ENCODE data around the gene GLIPR2.

GLIPR2 gene

DNA sequence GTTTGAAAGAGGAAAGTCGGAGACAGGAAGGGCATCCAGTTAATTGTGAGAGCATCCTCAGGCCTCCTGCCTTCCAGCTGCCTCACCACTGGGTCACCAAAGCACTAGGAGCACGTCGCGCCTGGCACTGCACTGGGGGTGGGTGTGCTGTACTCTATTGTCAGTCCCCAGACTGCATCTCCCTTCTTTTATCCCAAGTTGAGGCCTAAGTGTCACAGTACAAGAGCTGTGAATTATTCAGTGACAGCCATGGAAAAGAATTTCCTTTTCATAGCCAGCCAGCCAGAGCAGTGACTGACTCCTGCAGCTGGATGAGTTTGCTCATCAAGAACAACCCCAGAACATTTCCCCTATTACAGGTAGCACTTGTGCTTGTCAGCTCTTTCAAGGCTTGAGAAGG lies 70.5 kb downstream of the GLIPR2 start:
- DNase-seq: no peak

DNA sequence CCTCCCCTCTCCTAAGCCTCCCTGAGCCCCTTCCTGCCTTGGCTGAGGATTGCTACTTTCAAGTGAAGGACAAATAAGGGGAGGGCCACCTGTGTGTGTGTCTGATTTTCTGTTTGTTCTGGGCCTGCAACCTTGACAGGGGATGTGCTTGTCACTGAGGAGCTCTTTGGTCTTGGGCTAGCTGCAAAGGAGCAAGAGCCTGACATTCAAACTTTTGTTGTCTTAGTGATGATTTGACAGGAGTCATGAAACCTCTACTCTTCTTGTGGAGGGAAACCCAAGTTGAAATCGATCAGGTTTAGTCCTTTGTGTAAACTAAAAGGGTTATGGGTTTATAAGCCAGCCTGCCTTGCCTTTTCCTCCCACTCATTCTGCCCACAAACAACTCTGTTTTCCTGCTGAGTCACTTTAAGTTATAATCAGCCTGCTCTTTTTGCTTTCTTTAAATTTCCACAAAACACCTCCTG lies 71.0 kb downstream of the GLIPR2 start:
- no peak for DNase-seq

DNA sequence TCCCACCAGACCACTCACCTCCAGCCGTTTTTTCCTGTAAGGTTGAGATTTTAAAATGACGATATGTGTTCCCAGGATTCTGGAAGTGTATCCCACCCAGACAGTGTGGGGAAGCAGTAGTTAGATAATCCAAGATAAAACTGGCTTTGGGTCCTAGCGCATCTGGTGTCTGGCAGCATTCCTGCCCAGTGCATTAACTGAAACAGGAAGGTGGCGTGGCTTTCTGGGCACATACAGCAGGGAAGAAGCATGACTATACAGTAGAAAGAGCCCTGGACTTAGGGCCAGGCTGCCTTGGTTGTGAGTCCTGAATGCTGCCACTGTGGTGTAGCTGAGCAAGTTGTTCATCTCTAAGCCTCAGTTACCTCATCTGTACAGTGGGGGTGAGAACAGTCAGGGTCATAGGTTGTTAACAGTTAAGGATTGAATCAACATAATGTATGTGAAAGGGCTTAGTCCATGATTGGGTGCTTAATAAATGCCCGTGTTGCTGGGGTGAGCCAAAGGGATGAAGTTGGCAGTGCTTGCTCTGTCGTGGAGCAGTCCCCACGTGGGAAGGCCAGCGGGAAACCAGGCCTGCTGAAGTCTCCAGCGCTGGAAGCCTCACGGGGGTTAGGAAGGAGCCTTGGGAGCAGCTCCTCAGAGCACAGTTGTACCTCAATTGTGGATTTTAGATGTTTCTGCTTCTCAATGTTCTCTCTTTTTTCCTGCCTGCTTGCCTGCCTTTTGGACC lies 72.2 kb downstream of the GLIPR2 start:
- no peak for DNase-seq

DNA sequence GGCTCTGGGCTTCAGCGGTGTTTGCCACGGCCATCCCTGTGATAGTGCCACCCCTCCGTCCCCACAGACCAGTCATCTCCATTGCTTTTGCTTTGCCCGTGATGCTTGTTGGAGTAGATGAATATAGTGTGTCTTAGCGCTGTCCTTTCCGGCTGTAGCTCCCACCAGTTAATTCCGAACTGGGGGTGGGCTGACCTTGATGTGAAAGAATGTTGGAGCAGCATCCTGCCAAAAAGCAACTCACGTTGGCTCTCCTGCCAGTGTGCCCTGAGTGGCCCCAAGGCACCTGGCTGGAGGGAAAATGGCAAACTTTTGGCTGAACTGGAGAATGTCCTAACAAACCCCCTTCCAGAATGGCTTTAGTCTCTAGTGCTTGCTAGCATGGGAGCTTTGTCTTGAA lies 74.2 kb downstream of the GLIPR2 start:
- DNase-seq: no peak

DNA sequence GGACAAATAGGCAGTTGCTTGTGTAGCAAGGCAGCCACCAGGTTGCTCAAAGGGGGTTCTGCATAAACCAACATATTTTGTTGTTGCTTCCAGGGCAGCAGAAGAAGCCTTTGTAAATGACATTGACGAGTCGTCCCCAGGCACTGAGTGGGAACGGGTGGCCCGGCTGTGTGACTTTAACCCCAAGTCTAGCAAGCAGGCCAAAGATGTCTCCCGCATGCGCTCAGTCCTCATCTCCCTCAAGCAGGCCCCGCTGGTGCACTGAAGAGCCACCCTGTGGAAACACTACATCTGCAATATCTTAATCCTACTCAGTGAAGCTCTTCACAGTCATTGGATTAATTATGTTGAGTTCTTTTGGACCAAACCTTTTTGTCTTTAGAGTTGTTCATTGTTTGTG lies 75.0 kb downstream of the GLIPR2 start:
- DNase-seq: no peak

DNA sequence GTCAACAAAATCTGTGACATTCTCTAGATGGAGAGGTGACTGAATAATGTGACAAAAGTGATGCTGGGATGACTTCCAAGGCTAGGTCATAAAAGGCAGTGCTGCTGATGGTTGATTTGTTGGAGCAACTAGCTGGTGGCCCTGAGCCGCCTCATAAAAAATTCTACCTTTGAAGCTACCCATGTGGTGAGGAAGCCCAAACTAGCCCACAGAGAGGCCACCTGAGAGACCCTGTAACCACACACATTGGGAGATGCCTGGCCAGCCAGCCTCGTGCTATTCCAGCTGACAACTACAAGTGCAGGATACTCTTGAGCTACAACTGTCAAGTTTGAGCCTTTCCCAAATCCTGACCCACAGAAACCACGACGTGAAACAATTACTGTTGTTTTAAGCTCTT lies 76.9 kb downstream of the GLIPR2 start:
- DNase-seq: no peak

All from T1000 (cell line).